Activated CD4-positive, alpha-beta T cell treated with anti-CD3 and anti-CD28 coated beads, Interleukin-2, amount 10 ng/mL, durations not matched to agents 7 days and 5 days (primary cell): ENCODE results near the gene TNFSF13. TPM values are rescaled to one million over a fixed set of nuclear protein-coding genes. Genes with fewer than 3 reads are reported as not detected.
"Not testable (repeated sequence)": the region's sequence is repeated elsewhere in the genome, so short reads cannot be mapped to it uniquely, and the experiment has no call there.

Experiments used
- CTCF ChIA-PET: fragments of 350-600 bp; sonication (Branson Sonifier 250); formaldehyde crosslinking; loops from one replicate; lab custom pipeline; 2021; ENCODE audit warnings: antibody characterized with exemption; lab: Charles Lee
- POLR2A ChIA-PET: fragments of 350-600 bp; sonication (Branson Sonifier 250); formaldehyde crosslinking; loops from one replicate; lab custom pipeline; 2021; ENCODE audit warnings: antibody characterized with exemption; lab: Charles Lee
- DNase-seq: peaks from one replicate; pipeline ENCODE4 v3.0.0-alpha.2; 2020
- H3K27ac Mint-ChIP-seq: one replicate; pipeline ENCODE4 v1.8.0; 2021; ENCODE audit warnings: mild to moderate bottlenecking, moderate library complexity, mixed read lengths
- H3K27me3 Mint-ChIP-seq: one replicate; pipeline ENCODE4 v1.8.0; 2021; ENCODE audit warnings: mixed read lengths
- H3K36me3 Mint-ChIP-seq: one replicate; pipeline ENCODE4 v1.8.0; 2021; ENCODE audit warnings: low read depth, mixed read lengths
- H3K4me1 Mint-ChIP-seq: one replicate; pipeline ENCODE4 v1.8.0; 2021; ENCODE audit warnings: mixed read lengths
- H3K4me3 Mint-ChIP-seq: one replicate; pipeline ENCODE4 v1.8.0; 2021; ENCODE audit warnings: mild to moderate bottlenecking, moderate library complexity, mixed read lengths
- H3K9me3 Mint-ChIP-seq: one replicate; pipeline ENCODE4 v1.8.0; 2021; ENCODE audit warnings: mixed read lengths
- total RNA-seq, 2 experiments: library from RNA; stranded (reverse); gene quantifications; one replicate each; pipeline ENCODE4 v1.2.3, GENCODE V29; 2021

The TNFSF13 gene
- total RNA-seq, 2 experiments from 2014 or later = 3.8 to 4.0 TPM

DNA sequence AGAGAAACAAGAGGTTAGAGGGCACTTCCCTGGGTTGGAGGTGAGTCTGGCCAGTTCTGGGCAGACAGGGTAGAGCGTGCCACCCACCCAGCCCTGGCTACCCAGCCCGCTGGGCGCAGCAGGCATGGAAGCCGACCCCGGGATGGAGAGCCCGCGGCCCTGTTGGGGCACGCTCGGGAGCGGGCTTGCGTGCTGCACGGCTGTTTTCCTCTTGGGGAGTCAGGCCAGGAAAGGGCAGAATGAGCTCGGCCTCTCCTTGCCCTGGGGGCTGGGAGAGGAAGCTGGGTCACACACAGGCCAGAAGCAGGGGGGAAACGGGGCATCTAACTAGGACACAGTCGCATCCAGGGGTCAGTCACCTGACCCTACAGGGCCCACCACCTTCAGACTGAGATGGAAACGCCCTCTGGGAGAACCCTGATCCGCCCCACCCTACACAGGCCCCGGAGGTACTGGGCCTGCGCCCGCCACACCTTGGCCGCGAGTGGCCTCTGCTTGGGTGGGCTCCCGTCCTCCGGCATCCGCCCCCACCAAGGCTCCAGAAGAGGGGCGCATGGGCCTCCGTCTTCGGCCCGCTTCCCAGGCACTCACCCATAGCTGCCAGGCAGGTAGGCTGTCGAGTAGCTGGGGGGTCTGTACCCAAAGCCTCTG lies 30.1 kb downstream of the TNFSF13 start:
- ChIA-PET CTCF (interaction anchor here (0.6 to 2.7 kb wide), 20 partner anchors 10 to 252 kb away, joined by 3 to 18 read pairs (median 4); partner anchors contain the start of genes FXR2, SAT2, SENP3 and TP53), POLR2A (interaction anchor here (1.0 kb wide), 1 partner anchor 15 kb away, joined by 3 read pairs; no protein-coding TSS in a partner anchor)
- Mint-ChIP-seq H3K27ac (no peak overlapping the region), H3K4me3 (no peak overlapping the region), H3K9me3 (no peaks in the 10 kb centered on the region), H3K27me3 (no peaks in the 10 kb centered on the region), H3K4me1 (peaks cover 20% of the 10 kb centered on the region), H3K36me3 (peaks cover 36% of the 10 kb centered on the region)
- no peak for DNase-seq

DNA sequence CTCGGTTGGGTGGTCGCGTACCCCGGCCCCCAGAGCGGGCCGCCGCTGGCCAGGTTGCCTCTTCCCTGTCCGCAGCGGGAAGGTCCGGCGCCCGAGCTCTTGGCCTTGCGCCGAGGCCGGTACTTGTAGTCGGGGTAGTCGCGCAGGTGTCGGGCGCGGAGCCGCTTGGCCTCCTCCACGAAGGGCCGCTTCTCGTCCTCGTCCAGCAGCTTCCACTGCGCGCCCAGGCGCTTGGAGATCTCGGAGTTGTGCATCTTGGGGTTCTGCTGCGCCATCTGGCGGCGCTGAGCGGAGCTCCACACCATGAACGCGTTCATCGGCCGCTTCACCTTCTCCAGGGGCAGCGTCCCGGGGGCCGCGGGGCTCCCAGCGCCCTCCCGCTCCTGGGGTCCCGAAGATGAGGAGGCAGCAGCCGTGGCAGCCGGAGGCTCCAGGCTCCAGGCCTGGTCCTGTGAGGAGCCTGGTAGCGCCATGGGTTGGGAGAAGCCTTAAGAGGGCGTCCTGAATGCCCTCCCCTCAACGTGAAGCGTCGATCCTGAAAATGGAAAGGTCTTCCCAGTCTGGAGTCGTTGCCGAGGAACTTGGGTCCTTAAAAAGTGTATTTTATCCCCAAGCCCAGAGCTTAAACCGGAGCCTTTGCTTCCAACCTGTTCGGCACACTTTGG lies 30.8 kb downstream of the TNFSF13 start:
- Mint-ChIP-seq H3K4me3 (no peak overlapping the region), H3K36me3 (peaks cover 39% of the 10 kb centered on the region)

DNA sequence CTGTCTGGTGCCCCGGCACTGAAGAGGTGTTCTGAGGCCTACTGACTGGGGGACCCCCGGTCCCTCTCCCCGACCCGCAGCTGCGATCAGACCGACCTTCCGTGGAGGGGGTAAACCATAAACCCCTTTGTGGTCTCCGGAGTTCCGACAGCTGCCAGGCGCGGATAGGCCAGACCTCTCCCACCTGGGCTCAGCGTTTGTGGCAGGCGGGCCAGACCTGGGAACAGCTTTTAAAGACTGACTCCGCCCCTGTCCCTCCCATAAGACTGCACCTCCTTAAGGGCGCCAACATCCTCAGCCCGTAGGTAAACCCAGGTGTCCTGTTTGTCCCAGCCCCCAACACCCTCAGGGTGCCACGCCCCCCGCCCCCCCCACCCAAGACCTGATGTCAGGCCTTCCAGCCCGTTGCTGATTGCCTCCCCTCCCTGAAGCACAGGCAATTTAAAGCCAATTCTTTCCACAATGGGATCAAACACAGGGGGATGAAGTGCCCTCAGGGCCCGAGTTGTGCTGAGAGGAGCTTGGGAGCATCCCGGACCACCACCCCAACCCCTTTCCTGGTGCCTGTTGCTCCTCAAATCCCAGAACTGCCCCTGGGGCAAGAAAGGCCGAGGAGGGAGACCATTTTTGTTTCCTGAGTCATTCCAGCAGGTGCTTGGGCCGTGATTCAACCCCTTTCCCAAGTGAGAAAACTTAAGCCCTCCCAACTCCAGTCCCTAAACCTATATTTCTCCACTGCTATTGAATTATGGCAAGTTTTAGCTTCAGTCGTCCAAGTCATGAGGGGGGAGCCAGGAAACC lies 31.5 kb downstream of the TNFSF13 start, which contains the start of gene SOX15:
Gene SOX15, minus strand, starts transcription at position 204 of the 801 bp plus-strand sequence. CDS start 418 bp downstream, outside the sequence.
- Mint-ChIP-seq H3K36me3 (peaks cover 37% of the 10 kb centered on the region), H3K27ac (peak within 1 kb of the TSS; percentile 25), H3K27me3 (no peaks in the 10 kb centered on the region), H3K4me3 (no peak within 1 kb of the TSS), H3K4me1 (peaks cover 12% of the 10 kb centered on the region), H3K9me3 (no peaks in the 10 kb centered on the region)
- ChIA-PET CTCF (interaction anchor here (0.6 to 2.7 kb wide), 16 partner anchors 9 to 225 kb away, joined by 3 to 18 read pairs (median 4); partner anchors contain the start of genes FXR2, SAT2 and SENP3), POLR2A (no interaction called here)
- no peak for DNase-seq

More for the DNA sequence above, 30.8 kb downstream of the TNFSF13 start:
- CTCF ChIA-PET = interaction anchor here (0.6 to 2.7 kb wide), 25 partner anchors 9 to 252 kb away, joined by 3 to 18 read pairs (median 3); partner anchors contain the start of genes FXR2, SAT2, SENP3 and TP53
- POLR2A ChIA-PET = interaction anchor here (1.0 kb wide), 1 partner anchor 15 kb away, joined by 3 read pairs; no protein-coding TSS in a partner anchor
- H3K9me3 Mint-ChIP-seq = no peaks in the 10 kb centered on the region
- no peaks in the 10 kb centered on the region for H3K27me3 Mint-ChIP-seq
- no peak overlapping the region for H3K27ac Mint-ChIP-seq
- DNase-seq = peak; percentile 74
- peaks cover 19% of the 10 kb centered on the region for H3K4me1 Mint-ChIP-seq

DNA sequence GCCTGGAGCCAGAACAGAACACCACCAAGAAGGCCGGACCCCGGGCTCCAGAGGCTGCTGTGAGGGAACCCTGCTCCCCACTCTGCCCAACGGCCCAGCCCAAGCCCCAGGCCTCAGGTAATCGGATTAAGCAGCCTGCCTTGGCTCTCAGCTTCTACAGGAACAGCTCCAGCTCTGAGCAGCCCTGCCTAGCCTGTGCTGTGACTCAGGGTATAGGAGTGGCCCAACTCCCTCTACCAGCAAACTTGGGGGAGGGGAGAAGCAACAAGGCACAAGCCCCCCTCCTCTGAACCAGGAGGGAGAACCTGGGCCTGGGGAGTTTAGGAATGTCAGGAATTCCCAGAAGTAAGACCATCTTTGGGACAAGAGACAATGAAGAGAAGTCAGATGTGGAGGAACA lies 32.2 kb downstream of the TNFSF13 start:
- Mint-ChIP-seq H3K4me3 (no peak overlapping the region), H3K36me3 (peaks cover 42% of the 10 kb centered on the region), H3K9me3 (no peaks in the 10 kb centered on the region), H3K27ac (peak overlapping the region; percentile 25), H3K4me1 (peaks cover 6% of the 10 kb centered on the region), H3K27me3 (no peaks in the 10 kb centered on the region)
- CTCF ChIA-PET = interaction anchor here (1.6 to 2.7 kb wide), 3 partner anchors 11 to 154 kb away, joined by 3 to 16 read pairs (median 11); partner anchors contain the start of gene SENP3
- no peak for DNase-seq
- POLR2A ChIA-PET = no interaction called here

DNA sequence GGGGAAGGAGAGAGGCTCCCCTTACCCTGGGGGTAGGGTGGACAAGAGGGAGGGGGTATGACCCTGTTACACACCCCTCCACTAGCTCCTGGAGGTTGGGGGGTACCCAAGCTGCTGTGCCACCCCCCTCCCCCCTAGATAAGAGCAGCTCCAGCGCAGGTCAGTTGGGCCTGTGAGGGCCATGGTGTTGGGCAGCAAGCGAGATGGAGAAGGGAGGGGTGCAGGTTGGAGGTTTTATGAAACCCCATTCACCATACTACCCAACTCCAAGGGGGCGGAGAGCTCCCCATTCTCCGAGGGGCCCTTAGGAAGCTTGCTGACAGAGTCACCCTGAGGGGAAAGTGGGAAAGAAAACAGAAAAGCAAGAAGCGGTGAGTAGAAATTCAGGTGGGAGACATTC lies 33.0 kb downstream of the TNFSF13 start:
- H3K4me3 Mint-ChIP-seq = no peak overlapping the region
- peak overlapping the region; percentile 46 for H3K27ac Mint-ChIP-seq
- no peaks in the 10 kb centered on the region for H3K9me3 Mint-ChIP-seq
- H3K36me3 Mint-ChIP-seq = peaks cover 47% of the 10 kb centered on the region
- peaks cover 4% of the 10 kb centered on the region for H3K4me1 Mint-ChIP-seq
- ChIA-PET CTCF (interaction anchor here (0.7 to 1.1 kb wide), 4 partner anchors 9 to 96 kb away, joined by 3 to 5 read pairs (median 4); partner anchors contain the start of genes FXR2, TP53 and WRAP53), POLR2A (no interaction called here)
- no peaks in the 10 kb centered on the region for H3K27me3 Mint-ChIP-seq
- no peak for DNase-seq

DNA sequence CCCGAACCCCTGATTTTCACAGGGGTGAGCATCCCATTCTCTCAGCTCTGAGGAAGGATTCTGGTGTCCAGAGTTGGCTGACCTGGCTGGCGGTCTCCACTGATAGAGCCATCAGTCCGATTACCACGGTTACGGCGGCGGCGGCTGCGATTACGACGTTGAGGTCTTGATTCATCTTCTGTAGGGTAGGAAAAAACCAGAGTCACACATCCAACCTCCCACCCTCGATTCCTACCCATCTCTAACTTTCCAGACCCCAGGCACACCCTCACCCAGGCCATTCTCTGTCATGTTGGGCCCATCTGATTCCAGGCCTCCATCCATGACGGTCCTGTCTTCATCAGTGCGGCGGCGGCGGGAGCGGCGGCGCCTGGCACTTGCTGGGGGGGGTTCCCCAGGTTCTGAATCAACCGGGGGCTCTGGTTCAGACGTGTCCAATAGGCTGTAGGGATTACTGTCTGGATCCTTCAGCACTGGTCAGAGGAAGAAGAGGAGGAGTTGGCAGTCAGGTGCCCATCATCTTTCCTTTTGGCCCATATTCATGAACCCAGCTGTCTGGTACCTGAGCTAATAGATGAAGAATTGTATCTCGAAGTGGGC lies 34.0 kb downstream of the TNFSF13 start:
- H3K36me3 Mint-ChIP-seq = peaks cover 45% of the 10 kb centered on the region

DNA sequence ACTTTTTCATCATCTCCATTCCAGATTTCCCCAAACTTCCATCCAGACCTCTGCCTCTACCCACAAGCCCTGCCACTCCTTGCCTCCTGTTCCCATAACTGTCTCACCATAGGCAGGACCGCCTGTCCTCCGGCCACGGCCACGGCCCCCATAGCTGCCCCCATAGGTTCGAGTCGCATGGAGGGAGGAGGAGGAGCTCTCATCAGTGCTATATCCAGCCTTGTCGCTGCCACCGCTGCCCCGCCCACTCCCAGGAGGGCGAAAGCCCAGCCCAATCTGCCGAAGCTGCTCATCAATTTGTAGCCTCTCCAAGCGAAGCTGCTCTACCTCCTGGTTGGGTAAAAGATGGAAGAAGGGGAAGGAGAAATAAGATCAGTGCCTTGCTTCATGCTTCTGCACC lies 34.7 kb downstream of the TNFSF13 start:
- DNase-seq = no peak
- Mint-ChIP-seq H3K4me1 (peaks cover 4% of the 10 kb centered on the region), H3K27me3 (no peaks in the 10 kb centered on the region), H3K36me3 (peaks cover 38% of the 10 kb centered on the region), H3K9me3 (no peaks in the 10 kb centered on the region), H3K27ac (no peak overlapping the region), H3K4me3 (no peak overlapping the region)
- CTCF ChIA-PET = interaction anchor here (1.4 kb wide), 1 partner anchor 10 kb away, joined by 4 read pairs; the partner anchor contains the start of gene MPDU1
- POLR2A ChIA-PET = no interaction called here

More for the DNA sequence above, 34.0 kb downstream of the TNFSF13 start:
- CTCF ChIA-PET = interaction anchor here (0.7 to 1.4 kb wide), 3 partner anchors 9 to 95 kb away, joined by 3 to 5 read pairs (median 4); partner anchors contain the start of genes MPDU1, TP53 and WRAP53
- H3K9me3 Mint-ChIP-seq = no peaks in the 10 kb centered on the region
- H3K27ac Mint-ChIP-seq = no peak overlapping the region
- H3K4me1 Mint-ChIP-seq = peaks cover 4% of the 10 kb centered on the region
- H3K27me3 Mint-ChIP-seq = no peaks in the 10 kb centered on the region
- DNase-seq = no peak
- no peak overlapping the region for H3K4me3 Mint-ChIP-seq
- POLR2A ChIA-PET = no interaction called here

DNA sequence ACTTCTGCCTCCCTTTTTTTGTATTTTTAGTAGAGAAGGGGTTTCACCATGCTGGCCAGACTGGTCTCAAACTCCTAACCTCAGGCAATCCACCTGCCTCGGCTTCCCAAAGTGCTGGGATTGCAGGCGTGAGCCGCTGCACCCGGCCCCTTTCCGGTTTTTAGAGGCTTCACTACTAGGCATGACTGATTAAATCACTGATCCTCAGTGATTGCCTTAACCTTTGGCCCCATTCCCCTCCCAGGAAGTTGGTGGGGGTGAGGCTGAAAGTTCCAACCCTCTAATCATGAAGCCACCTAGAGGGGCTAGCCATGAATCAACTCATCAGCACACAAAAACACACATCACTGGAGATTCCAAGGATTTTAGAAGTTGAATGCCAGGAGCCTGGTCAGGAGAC lies 39.0 kb downstream of the TNFSF13 start:
- H3K9me3 Mint-ChIP-seq, POLR2A ChIA-PET, H3K27ac Mint-ChIP-seq, H3K4me3 Mint-ChIP-seq, H3K4me1 Mint-ChIP-seq, H3K27me3 Mint-ChIP-seq, DNase-seq, CTCF ChIA-PET: not testable (repeated sequence)
- peaks cover 46% of the 10 kb centered on the region for H3K36me3 Mint-ChIP-seq

DNA sequence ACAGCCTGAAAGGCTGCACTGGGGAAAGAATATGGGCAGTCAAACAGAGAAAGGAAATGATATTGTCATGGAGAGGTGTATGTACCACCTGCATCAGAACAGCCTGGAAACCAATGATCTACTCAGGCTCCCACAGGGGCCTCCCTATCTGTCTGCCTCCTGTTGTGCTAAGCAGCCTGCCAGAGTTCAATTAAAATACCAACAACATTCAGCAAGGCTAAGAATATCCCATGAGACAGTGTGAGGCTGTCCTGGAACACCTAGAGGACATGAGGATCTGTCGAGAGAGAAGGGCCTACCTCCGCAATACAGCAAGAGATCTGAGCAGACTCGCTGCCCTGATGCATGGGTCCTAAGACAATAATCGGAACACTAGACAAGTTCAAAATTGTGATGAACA lies 47.7 kb downstream of the TNFSF13 start:
- Mint-ChIP-seq H3K4me1 (peaks cover 9% of the 10 kb centered on the region), H3K9me3 (no peaks in the 10 kb centered on the region), H3K27ac (no peak overlapping the region), H3K4me3 (no peak overlapping the region), H3K36me3 (peaks cover 30% of the 10 kb centered on the region), H3K27me3 (no peaks in the 10 kb centered on the region)
- CTCF ChIA-PET = no interaction called here
- no peak for DNase-seq
- POLR2A ChIA-PET = no interaction called here

DNA sequence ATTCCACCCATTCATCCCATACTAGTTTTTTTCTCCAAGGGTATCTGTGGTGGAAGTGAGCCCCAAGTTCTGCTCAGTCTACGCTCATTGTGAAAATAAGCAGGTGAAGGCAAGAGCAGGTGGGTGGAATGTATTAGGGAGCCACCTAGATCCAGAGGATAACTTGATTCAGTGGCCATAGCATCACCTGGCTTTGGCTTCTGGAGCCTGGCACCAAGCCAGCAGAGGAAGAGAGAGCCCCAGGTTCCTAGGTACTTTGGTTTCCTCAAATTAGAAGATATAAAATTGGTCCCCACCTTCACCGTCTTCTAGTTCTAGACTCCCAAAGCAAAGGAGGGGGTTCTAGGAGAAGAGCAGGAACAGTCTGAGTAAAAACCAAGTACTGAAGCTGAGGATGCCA lies 52.1 kb downstream of the TNFSF13 start:
- H3K27ac Mint-ChIP-seq = no peak overlapping the region
- H3K9me3 Mint-ChIP-seq = no peaks in the 10 kb centered on the region
- peaks cover 15% of the 10 kb centered on the region for H3K36me3 Mint-ChIP-seq
- H3K4me1 Mint-ChIP-seq = peaks cover 35% of the 10 kb centered on the region
- CTCF ChIA-PET = interaction anchor here (1.3 to 1.9 kb wide), 2 partner anchors 10 to 50 kb away, joined by 3 to 6 read pairs; partner anchors contain the start of gene SENP3
- no peak overlapping the region for H3K4me3 Mint-ChIP-seq
- POLR2A ChIA-PET = no interaction called here
- no peaks in the 10 kb centered on the region for H3K27me3 Mint-ChIP-seq
- no peak for DNase-seq
